ENCODE results near the gene TFCP2. TPM values are rescaled to one million over a fixed set of nuclear protein-coding genes. Genes with fewer than 3 reads are reported as not detected.

TFCP2 gene
- total RNA-seq, 1 experiment from 2014 or later = 27.3 TPM

- Histone ChIP-seq H3F3A (ENCODE audit: low read length, unreplicated experiment) (no peaks in the 10 kb centered on the region), H3K4me3 (ENCODE audit: low read length) (no peak overlapping the region), H3K27me3 (ENCODE audit: low read length) (no peaks in the 10 kb centered on the region), H3K36me3 (ENCODE audit: low read depth, low read length) (no peaks in the 10 kb centered on the region), H3K4me1 (ENCODE audit: insufficient read depth, low read length) (no peaks in the 10 kb centered on the region), H3K79me2 (ENCODE audit: low read length) (no peaks in the 10 kb centered on the region), H3K9ac (ENCODE audit: low read length) (no peak overlapping the region), H3K27ac (ENCODE audit: low read length) (no peak overlapping the region), H3K9me2 (replicated peaks; ENCODE audit: low read length) (no peaks in the 10 kb centered on the region), H4K20me1 (ENCODE audit: low read length) (no peaks in the 10 kb centered on the region), H3K9me3 (ENCODE audit: low read length) (no peaks in the 10 kb centered on the region), H2AFZ (ENCODE audit: low read length) (no peak overlapping the region), H3K4me2 (ENCODE audit: low read length) (no peak overlapping the region)
- BruUV-seq (replicated peaks) = no TSS peak
- intact Hi-C loops (cut with micrococcal nuclease) = no loop called here
- TF ChIP-seq EZH2phosphoT487 (IDR thresholded peaks at IDR 0.05; ENCODE audit: borderline replicate concordance, low read length) (no peak), EZH2 (IDR thresholded peaks at IDR 0.05; ENCODE audit: low read length, unreplicated experiment) (no peak)
- TF ChIP-seq, protein P1, sequence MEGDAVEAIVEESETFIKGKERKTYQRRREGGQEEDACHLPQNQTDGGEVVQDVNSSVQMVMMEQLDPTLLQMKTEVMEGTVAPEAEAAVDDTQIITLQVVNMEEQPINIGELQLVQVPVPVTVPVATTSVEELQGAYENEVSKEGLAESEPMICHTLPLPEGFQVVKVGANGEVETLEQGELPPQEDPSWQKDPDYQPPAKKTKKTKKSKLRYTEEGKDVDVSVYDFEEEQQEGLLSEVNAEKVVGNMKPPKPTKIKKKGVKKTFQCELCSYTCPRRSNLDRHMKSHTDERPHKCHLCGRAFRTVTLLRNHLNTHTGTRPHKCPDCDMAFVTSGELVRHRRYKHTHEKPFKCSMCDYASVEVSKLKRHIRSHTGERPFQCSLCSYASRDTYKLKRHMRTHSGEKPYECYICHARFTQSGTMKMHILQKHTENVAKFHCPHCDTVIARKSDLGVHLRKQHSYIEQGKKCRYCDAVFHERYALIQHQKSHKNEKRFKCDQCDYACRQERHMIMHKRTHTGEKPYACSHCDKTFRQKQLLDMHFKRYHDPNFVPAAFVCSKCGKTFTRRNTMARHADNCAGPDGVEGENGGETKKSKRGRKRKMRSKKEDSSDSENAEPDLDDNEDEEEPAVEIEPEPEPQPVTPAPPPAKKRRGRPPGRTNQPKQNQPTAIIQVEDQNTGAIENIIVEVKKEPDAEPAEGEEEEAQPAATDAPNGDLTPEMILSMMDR (conservative IDR thresholded peaks at IDR 0.05; ENCODE audit: low read depth, low read length) = no peak
- CTCF ChIA-PET = no interaction called here
- DNase-seq (no peak), ATAC-seq (no peak)
- POLR2A ChIA-PET (ENCODE audit: unreplicated experiment) = no interaction called here
These were observed 19.3 kb upstream of the TFCP2 start for GRCh38 chr12:51192284-51192671.

GRCh38 chr12:51191516-51192283, 18.8 kb upstream of the TFCP2 start:
- intact Hi-C loops (cut with micrococcal nuclease) = no loop called here
- H3K9ac ChIP-seq (ENCODE audit: low read length) = no peak overlapping the region
- POLR2A ChIA-PET (ENCODE audit: unreplicated experiment) = no interaction called here
- no peak overlapping the region for H3K4me3 ChIP-seq (ENCODE audit: low read length)
- no peaks in the 10 kb centered on the region for H3K27me3 ChIP-seq (ENCODE audit: low read length)
- H3K4me2 ChIP-seq (ENCODE audit: low read length) = no peak overlapping the region
- H3K36me3 ChIP-seq (ENCODE audit: low read depth, low read length) = no peaks in the 10 kb centered on the region
- H2AFZ ChIP-seq (ENCODE audit: low read length) = no peak overlapping the region
- no peak for DNase-seq
- TF ChIP-seq EZH2 (IDR thresholded peaks at IDR 0.05; ENCODE audit: low read length, unreplicated experiment) = no peak
- TF ChIP-seq EZH2phosphoT487 (IDR thresholded peaks at IDR 0.05; ENCODE audit: borderline replicate concordance, low read length) = no peak
- TF ChIP-seq, protein P1 (conservative IDR thresholded peaks at IDR 0.05; ENCODE audit: low read depth, low read length) = no peak
- H3K9me3 ChIP-seq (ENCODE audit: low read length) = no peaks in the 10 kb centered on the region
- ATAC-seq = no peak
- CTCF ChIA-PET = no interaction called here
- no peaks in the 10 kb centered on the region for H4K20me1 ChIP-seq (ENCODE audit: low read length)
- no peaks in the 10 kb centered on the region for H3K9me2 ChIP-seq (replicated peaks; ENCODE audit: low read length)
- no peaks in the 10 kb centered on the region for H3K79me2 ChIP-seq (ENCODE audit: low read length)
- no peaks in the 10 kb centered on the region for H3K4me1 ChIP-seq (ENCODE audit: insufficient read depth, low read length)
- BruUV-seq (replicated peaks) = no TSS peak
- no peak overlapping the region for H3K27ac ChIP-seq (ENCODE audit: low read length)
- no peaks in the 10 kb centered on the region for H3F3A ChIP-seq (ENCODE audit: low read length, unreplicated experiment)

GRCh38 chr12:51190820-51191219, 17.9 kb upstream of the TFCP2 start:
- H3K4me1 ChIP-seq (ENCODE audit: insufficient read depth, low read length) = no peaks in the 10 kb centered on the region
- H3K9me3 ChIP-seq (ENCODE audit: low read length) = no peaks in the 10 kb centered on the region
- no peak overlapping the region for H3K4me3 ChIP-seq (ENCODE audit: low read length)
- intact Hi-C loops (cut with micrococcal nuclease) = no loop called here
- POLR2A ChIA-PET (ENCODE audit: unreplicated experiment) = no interaction called here
- ATAC-seq = no peak
- no peaks in the 10 kb centered on the region for H3K36me3 ChIP-seq (ENCODE audit: low read depth, low read length)
- DNase-seq = no peak
- no peaks in the 10 kb centered on the region for H3K27me3 ChIP-seq (ENCODE audit: low read length)
- no peak overlapping the region for H2AFZ ChIP-seq (ENCODE audit: low read length)
- H3K9ac ChIP-seq (ENCODE audit: low read length) = no peak overlapping the region
- no peaks in the 10 kb centered on the region for H4K20me1 ChIP-seq (ENCODE audit: low read length)
- TF ChIP-seq, protein P1 (conservative IDR thresholded peaks at IDR 0.05; ENCODE audit: low read depth, low read length) = no peak
- TF ChIP-seq EZH2phosphoT487 (IDR thresholded peaks at IDR 0.05; ENCODE audit: borderline replicate concordance, low read length) (no peak), EZH2 (IDR thresholded peaks at IDR 0.05; ENCODE audit: low read length, unreplicated experiment) (no peak)
- H3K4me2 ChIP-seq (ENCODE audit: low read length) = no peak overlapping the region
- BruUV-seq (replicated peaks) = no TSS peak
- H3K27ac ChIP-seq (ENCODE audit: low read length) = no peak overlapping the region
- H3K79me2 ChIP-seq (ENCODE audit: low read length) = no peaks in the 10 kb centered on the region
- CTCF ChIA-PET = no interaction called here
- no peaks in the 10 kb centered on the region for H3F3A ChIP-seq (ENCODE audit: low read length, unreplicated experiment)
- no peaks in the 10 kb centered on the region for H3K9me2 ChIP-seq (replicated peaks; ENCODE audit: low read length)
